ENCODE data around the gene MAL.

- TF ChIP-seq CTCF (IDR thresholded peaks at IDR 0.05) (no peak), POLR2A (IDR thresholded peaks at IDR 0.05) (no peak)
These were observed 15.4 kb upstream of the MAL start for GRCh38 chr2:95010126-95010525.

Measured in esophagus squamous epithelium (tissue), 4 donors.